Effector memory CD4-positive, alpha-beta T cell (primary cell): ENCODE data around the gene SNAPC1.
"Not testable (repeated sequence)": the region's sequence is repeated elsewhere in the genome, so short reads cannot be mapped to it uniquely, and the experiment has no call there.

Source experiments
- DNase-seq, 3 donors: peaks; one replicate each; pipeline ENCODE4 v3.0.0-alpha.2; 2020
- H3K27ac ChIP-seq: 2 replicates; pipeline ENCODE4 v1.7.0; 2013; ENCODE audit warnings: mild to moderate bottlenecking, low read length, moderate library complexity; ENCODE audit not compliant: insufficient read depth, poor library complexity, severe bottlenecking
- H3K27me3 ChIP-seq: replicated peaks from 2 replicates; pipeline ENCODE4 v1.7.0; 2013; ENCODE audit warnings: mild to moderate bottlenecking, low read length; ENCODE audit not compliant: insufficient read depth, control insufficient read depth, poor library complexity, severe bottlenecking
- H3K36me3 ChIP-seq: 2 replicates; pipeline ENCODE4 v1.7.0; 2013; ENCODE audit warnings: mild to moderate bottlenecking, low read length, moderate library complexity; ENCODE audit not compliant: control insufficient read depth, insufficient read depth
- H3K4me1 ChIP-seq: 2 replicates; pipeline ENCODE4 v1.7.0; 2013; ENCODE audit warnings: low read length, mild to moderate bottlenecking; ENCODE audit not compliant: control insufficient read depth, insufficient read depth, poor library complexity, severe bottlenecking
- H3K4me3 ChIP-seq: 2 replicates; pipeline ENCODE4 v1.7.0; 2013; ENCODE audit warnings: low read length, low read depth, mild to moderate bottlenecking; ENCODE audit not compliant: insufficient read depth, poor library complexity, severe bottlenecking
- H3K9me3 ChIP-seq: 2 replicates; pipeline ENCODE4 v1.7.0; 2013; ENCODE audit warnings: mild to moderate bottlenecking, low read length, moderate library complexity; ENCODE audit not compliant: control insufficient read depth

SNAPC1 gene

DNA sequence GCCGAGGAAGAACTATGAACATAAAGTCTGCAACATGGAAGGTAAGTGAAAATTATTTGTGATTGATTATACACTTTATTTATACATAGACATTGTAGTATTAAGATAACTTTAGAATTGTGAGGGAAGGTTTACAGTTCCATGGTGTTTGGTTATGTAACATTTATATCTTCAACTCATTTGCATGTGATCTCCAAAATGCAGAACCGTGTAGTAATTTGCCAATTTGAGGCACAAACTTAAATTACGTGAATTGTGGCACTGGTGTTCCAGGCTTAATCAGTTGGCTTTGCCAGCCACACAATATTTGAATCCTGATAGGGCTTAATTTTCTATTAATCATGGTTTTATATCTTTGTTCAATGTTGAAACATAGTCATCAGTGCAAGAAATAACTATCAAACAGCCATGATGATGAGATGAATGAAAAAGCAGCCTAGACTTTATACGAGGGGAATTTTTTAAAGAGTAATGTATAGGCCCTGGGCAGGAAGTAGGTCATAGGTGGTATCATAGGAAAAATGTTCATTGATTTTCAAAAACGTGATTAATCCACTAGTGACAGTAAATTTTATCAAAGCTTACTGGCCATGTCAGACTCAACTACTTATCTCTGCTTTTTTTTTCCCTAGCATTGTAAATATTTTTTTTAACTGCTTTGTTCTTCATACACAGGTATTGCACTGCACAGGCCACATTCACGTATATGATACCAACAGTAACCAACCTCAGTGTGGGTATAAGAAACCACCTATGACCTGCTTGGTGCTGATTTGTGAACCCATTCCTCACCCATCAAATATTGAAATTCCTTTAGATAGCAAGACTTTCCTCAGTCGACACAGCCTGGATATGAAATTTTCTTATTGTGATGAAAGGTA, 35.2 kb upstream of the SNAPC1 start:
- Histone ChIP-seq H3K4me3 (no peak overlapping the region), H3K9me3 (no peaks in the 10 kb centered on the region), H3K27ac (no peak overlapping the region)

DNA sequence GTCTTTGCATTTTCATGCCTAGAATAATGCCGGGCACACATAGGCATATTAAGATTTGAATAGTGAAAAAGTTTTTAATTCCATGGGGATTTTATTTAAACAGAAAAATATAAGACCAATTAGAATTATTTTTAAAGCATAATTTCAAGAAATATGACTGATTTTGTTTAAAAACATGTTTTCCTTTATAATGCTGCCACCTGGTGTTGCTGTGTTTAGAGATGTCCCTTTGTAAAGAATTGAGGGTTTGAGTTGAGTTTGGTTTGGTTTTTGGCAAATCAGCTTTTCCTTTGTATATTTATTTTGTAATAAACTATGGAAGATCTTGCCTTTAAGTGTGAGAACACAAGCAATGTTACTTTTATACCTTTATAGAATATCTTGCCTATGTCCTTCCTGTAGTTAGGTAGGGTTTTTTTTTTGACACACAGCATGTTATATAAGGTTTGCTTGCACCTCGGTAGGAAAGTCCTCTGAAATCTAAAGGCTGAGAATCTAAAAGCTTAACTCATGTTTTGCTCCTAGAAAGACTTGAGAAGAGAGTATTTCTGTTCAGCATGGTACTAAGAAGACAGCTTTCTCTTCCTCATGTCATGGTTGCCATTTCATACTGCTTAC, 31.4 kb upstream of the SNAPC1 start:
- no peaks in the 10 kb centered on the region for H3K4me1 ChIP-seq
- peaks cover 51% of the 10 kb centered on the region for H3K36me3 ChIP-seq
- H3K9me3 ChIP-seq: no peaks in the 10 kb centered on the region
- DNase-seq: no peak
- H3K27ac ChIP-seq: no peak overlapping the region
- no peak overlapping the region for H3K4me3 ChIP-seq
- no peaks in the 10 kb centered on the region for H3K27me3 ChIP-seq

More for the DNA sequence above, 35.2 kb upstream of the SNAPC1 start:
- Histone ChIP-seq H3K27me3 (no peaks in the 10 kb centered on the region), H3K36me3 (peaks cover 38% of the 10 kb centered on the region), H3K4me1 (no peaks in the 10 kb centered on the region)
- DNase-seq: no peak

DNA sequence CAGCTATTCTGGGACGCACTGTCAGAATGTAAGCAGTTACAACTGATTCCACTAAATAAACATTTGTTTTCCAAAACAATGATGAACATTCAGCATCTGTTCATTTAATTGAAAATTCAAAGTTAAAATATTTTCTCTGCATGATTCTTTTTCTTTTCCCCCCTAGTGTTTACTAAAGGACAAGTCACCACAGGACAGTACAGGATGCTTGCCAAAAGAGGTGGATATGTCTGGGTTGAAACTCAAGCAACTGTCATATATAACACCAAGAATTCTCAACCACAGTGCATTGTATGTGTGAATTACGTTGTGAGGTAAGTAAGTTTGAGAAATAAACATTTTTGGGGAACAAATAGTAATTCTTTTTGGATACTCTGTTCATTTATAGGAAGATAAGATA, 28.2 kb upstream of the SNAPC1 start:
- Histone ChIP-seq H3K27me3 (no peaks in the 10 kb centered on the region), H3K27ac (no peak overlapping the region), H3K4me3 (no peak overlapping the region), H3K9me3 (no peaks in the 10 kb centered on the region), H3K36me3 (peaks cover 62% of the 10 kb centered on the region), H3K4me1 (no peaks in the 10 kb centered on the region)
- no peak for DNase-seq

DNA sequence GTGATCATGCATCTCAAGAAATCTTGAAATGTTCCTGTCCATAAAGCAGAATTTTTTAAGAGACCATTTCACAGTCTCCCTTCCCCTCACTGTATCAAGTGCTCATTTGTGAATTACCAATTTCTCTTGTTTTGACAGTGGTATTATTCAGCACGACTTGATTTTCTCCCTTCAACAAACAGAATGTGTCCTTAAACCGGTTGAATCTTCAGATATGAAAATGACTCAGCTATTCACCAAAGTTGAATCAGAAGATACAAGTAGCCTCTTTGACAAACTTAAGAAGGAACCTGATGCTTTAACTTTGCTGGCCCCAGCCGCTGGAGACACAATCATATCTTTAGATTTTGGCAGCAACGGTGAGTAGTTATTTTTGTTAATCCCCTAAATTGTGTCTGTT, 25.5 kb upstream of the SNAPC1 start:
- Histone ChIP-seq H3K27me3 (no peaks in the 10 kb centered on the region), H3K9me3 (no peaks in the 10 kb centered on the region), H3K4me3 (no peak overlapping the region), H3K27ac (no peak overlapping the region), H3K4me1 (no peaks in the 10 kb centered on the region), H3K36me3 (peaks cover 69% of the 10 kb centered on the region)
- DNase-seq: no peak

- Histone ChIP-seq H3K4me1 (no peaks in the 10 kb centered on the region), H3K27me3 (no peaks in the 10 kb centered on the region), H3K36me3 (peaks cover 75% of the 10 kb centered on the region), H3K27ac (no peak overlapping the region), H3K9me3 (no peaks in the 10 kb centered on the region), H3K4me3 (no peak overlapping the region)
- DNase-seq: no peak
Observed at GRCh38 chr14:61737915-61738314, 24.3 kb upstream of the SNAPC1 start.

GRCh38 chr14:61739133-61739532, 23.1 kb upstream of the SNAPC1 start:
- peaks cover 70% of the 10 kb centered on the region for H3K36me3 ChIP-seq
- no peak for DNase-seq
- H3K27ac ChIP-seq: no peak overlapping the region

GRCh38 chr14:61742371-61742770, 19.8 kb upstream of the SNAPC1 start:
- H3K4me1 ChIP-seq: no peaks in the 10 kb centered on the region
- H3K27me3 ChIP-seq: no peaks in the 10 kb centered on the region
- H3K9me3 ChIP-seq: no peaks in the 10 kb centered on the region
- no peak overlapping the region for H3K27ac ChIP-seq
- no peak for DNase-seq
- H3K4me3 ChIP-seq: no peak overlapping the region
- H3K36me3 ChIP-seq: peaks cover 68% of the 10 kb centered on the region

More at GRCh38 chr14:61739133-61739532, 23.1 kb upstream of the SNAPC1 start:
- Histone ChIP-seq H3K27me3 (no peaks in the 10 kb centered on the region), H3K4me3 (no peak overlapping the region), H3K4me1 (no peaks in the 10 kb centered on the region), H3K9me3 (no peaks in the 10 kb centered on the region)

GRCh38 chr14:61744238-61744637, 18.0 kb upstream of the SNAPC1 start:
- H3K4me1 ChIP-seq: no peaks in the 10 kb centered on the region
- H3K36me3 ChIP-seq: peaks cover 63% of the 10 kb centered on the region
- H3K4me3 ChIP-seq: no peak overlapping the region
- DNase-seq: no peak
- H3K27ac ChIP-seq: no peak overlapping the region
- H3K27me3 ChIP-seq: no peaks in the 10 kb centered on the region
- H3K9me3 ChIP-seq: no peaks in the 10 kb centered on the region

DNA sequence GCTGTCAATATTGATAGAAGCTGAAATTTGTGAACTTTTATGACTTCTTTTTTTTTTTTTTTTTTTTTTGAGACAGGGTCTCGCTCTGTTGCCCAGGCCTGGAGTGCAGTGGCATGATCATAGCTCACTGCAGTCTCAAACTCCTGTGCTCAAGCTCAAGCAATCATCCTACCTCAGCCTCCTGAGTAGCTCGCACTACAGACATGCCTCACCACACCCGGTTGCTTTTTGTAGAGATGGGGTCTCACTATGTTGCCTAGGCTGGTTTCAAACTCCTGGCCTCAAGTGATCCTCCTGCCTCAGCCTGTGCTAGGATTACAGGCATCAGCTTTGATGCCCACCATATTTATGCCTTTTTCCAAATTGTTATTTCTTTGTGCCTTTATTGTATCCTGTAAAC, 15.9 kb upstream of the SNAPC1 start:
- H3K27me3 ChIP-seq, H3K4me1 ChIP-seq, DNase-seq, H3K9me3 ChIP-seq, H3K4me3 ChIP-seq, H3K27ac ChIP-seq: not testable (repeated sequence)
- H3K36me3 ChIP-seq: peaks cover 50% of the 10 kb centered on the region

DNA sequence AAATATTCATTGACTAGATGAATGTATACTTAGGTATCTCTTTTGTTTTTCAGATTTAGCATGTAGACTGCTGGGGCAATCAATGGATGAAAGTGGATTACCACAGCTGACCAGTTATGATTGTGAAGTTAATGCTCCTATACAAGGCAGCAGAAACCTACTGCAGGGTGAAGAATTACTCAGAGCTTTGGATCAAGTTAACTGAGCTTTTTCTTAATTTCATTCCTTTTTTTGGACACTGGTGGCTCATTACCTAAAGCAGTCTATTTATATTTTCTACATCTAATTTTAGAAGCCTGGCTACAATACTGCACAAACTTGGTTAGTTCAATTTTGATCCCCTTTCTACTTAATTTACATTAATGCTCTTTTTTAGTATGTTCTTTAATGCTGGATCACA, 15.3 kb upstream of the SNAPC1 start:
- peaks cover 46% of the 10 kb centered on the region for H3K36me3 ChIP-seq
- H3K4me3 ChIP-seq: no peak overlapping the region
- no peaks in the 10 kb centered on the region for H3K9me3 ChIP-seq
- DNase-seq: no peak
- H3K4me1 ChIP-seq: no peaks in the 10 kb centered on the region
- no peak overlapping the region for H3K27ac ChIP-seq
- no peaks in the 10 kb centered on the region for H3K27me3 ChIP-seq
